22Rv1 (cell line): ENCODE data around the gene SLC38A1.

Source experiments
- ZFX ChIP-seq: fragments of 450-650 bp; IDR thresholded peaks from 2 replicates; pipeline ENCODE4 v1.6.1; 2017; ENCODE audit warnings: antibody characterized with exemption, borderline replicate concordance
- TF ChIP-seq, protein P1 (sequence below): fragments of 450-650 bp; IDR thresholded peaks from 2 replicates; pipeline ENCODE4 v1.5.1; 2017; ENCODE audit warnings: mild to moderate bottlenecking

DNA sequence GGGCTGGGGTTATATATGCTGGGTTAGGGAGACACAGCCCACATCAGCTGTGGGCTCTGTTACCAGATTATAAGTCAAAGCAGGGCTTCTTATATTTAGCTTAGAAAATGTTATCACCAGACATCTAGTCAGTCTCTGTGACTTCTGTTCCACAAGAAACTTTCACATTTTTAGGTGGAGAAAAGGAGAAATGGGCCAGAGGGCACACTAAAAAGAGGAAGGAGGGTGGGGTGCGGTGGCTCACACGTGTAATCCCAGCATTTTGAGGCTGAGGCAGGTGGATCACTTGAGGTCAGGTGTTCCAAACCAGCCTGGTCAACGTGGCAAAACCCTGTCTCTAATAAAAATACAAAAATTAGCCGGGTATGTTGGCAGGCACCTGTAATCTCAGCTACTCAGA lies 28.0 kb upstream of the SLC38A1 start:
- TF ChIP-seq, protein P1, sequence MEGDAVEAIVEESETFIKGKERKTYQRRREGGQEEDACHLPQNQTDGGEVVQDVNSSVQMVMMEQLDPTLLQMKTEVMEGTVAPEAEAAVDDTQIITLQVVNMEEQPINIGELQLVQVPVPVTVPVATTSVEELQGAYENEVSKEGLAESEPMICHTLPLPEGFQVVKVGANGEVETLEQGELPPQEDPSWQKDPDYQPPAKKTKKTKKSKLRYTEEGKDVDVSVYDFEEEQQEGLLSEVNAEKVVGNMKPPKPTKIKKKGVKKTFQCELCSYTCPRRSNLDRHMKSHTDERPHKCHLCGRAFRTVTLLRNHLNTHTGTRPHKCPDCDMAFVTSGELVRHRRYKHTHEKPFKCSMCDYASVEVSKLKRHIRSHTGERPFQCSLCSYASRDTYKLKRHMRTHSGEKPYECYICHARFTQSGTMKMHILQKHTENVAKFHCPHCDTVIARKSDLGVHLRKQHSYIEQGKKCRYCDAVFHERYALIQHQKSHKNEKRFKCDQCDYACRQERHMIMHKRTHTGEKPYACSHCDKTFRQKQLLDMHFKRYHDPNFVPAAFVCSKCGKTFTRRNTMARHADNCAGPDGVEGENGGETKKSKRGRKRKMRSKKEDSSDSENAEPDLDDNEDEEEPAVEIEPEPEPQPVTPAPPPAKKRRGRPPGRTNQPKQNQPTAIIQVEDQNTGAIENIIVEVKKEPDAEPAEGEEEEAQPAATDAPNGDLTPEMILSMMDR, result no peak
- no peak for TF ChIP-seq ZFX
